PC-3 (cell line): ENCODE measurements around the gene MGAT5. TPM values are rescaled to one million over a fixed set of nuclear protein-coding genes. Genes with fewer than 3 reads are reported as not detected.

Source experiments
- ATAC-seq: fragments of 200-7000 bp; cut with Tn5 transposase; 2 replicates; pipeline ENCODE4 v1.9.1; 2020; ENCODE audit warnings: mild to moderate bottlenecking, moderate library complexity
- BruUV-seq: library from RNA; stranded (reverse); fragments of 400-500 nt; replicated peaks from 2 replicates; lab custom pipeline; 2021; lab: Mats Ljungman, UMichigan
- CTCF ChIA-PET: fragments of 300-600 bp; sonication (Branson Sonifier 250); formaldehyde crosslinking; loops from one replicate; lab custom pipeline; 2022; ENCODE audit warnings: antibody characterized with exemption; lab: Charles Lee
- POLR2A ChIA-PET: fragments of 300-600 bp; sonication (Branson Sonifier 250); formaldehyde crosslinking; loops from one replicate; lab custom pipeline; 2022; ENCODE audit warnings: antibody characterized with exemption; ENCODE audit not compliant: unreplicated experiment; lab: Charles Lee
- DNase-seq: peaks from one replicate; pipeline ENCODE4 v3.0.0-alpha.2; 2015
- H2AFZ ChIP-seq: fragments of 300-600 bp; sonication (generic); 2 replicates; pipeline ENCODE4 v1.6.0; 2016; ENCODE audit warnings: antibody characterized with exemption, low read length
- H3F3A ChIP-seq: fragments of 300-600 bp; sonication (generic); one replicate; pipeline ENCODE4 v1.6.0; 2017; ENCODE audit warnings: antibody characterized with exemption, low read length, control low read depth, mild to moderate bottlenecking; ENCODE audit not compliant: unreplicated experiment
- H3K27ac ChIP-seq: fragments of 300-600 bp; sonication (generic); 2 replicates; pipeline ENCODE4 v1.5.1; 2016; ENCODE audit warnings: mild to moderate bottlenecking, low read length
- H3K27me3 ChIP-seq: fragments of 300-600 bp; sonication (generic); 2 replicates; pipeline ENCODE4 v1.6.1; 2016; ENCODE audit warnings: low read length, mixed read lengths
- H3K36me3 ChIP-seq: fragments of 300-600 bp; sonication (generic); 2 replicates; pipeline ENCODE4 v1.6.1; 2016; ENCODE audit warnings: low read depth, mixed run types, low read length, mixed read lengths
- H3K4me1 ChIP-seq: fragments of 300-600 bp; sonication (generic); 2 replicates; pipeline ENCODE4 v1.5.1; 2016; ENCODE audit warnings: low read length; ENCODE audit not compliant: insufficient read depth
- H3K4me2 ChIP-seq: fragments of 300-600 bp; sonication (generic); 2 replicates; pipeline ENCODE4 v1.6.0; 2016; ENCODE audit warnings: low read length
- H3K4me3 ChIP-seq: fragments of 300-600 bp; sonication (generic); 2 replicates; pipeline ENCODE4 v1.5.1; 2016; ENCODE audit warnings: mild to moderate bottlenecking, low read length, mixed read lengths
- H3K79me2 ChIP-seq: fragments of 300-600 bp; sonication (generic); 2 replicates; pipeline ENCODE4 v1.6.1; 2017; ENCODE audit warnings: low read length, mixed read lengths
- H3K9ac ChIP-seq: fragments of 300-600 bp; sonication (generic); 2 replicates; pipeline ENCODE4 v1.6.0; 2016; ENCODE audit warnings: mild to moderate bottlenecking, low read length
- H3K9me2 ChIP-seq: fragments of 300-600 bp; sonication (generic); replicated peaks from 2 replicates; pipeline ENCODE4 v1.6.1; 2016; ENCODE audit warnings: mixed run types, low read length, mixed read lengths
- H3K9me3 ChIP-seq: fragments of 300-600 bp; sonication (generic); 2 replicates; pipeline ENCODE4 v1.6.1; 2016; ENCODE audit warnings: low read length, mixed read lengths
- H4K20me1 ChIP-seq: fragments of 300-600 bp; sonication (generic); 2 replicates; pipeline ENCODE4 v1.6.1; 2016; ENCODE audit warnings: low read length, mixed read lengths
- CTCF ChIP-seq: fragments of 300-600 bp; sonication (generic); conservative IDR thresholded peaks from 2 replicates; pipeline ENCODE4 v1.5.1; 2017; ENCODE audit warnings: antibody characterized with exemption, low read depth, mild to moderate bottlenecking, low read length
- EZH2 ChIP-seq: fragments of 300-600 bp; sonication (generic); IDR thresholded peaks from one replicate; pipeline ENCODE4 v1.6.1; 2017; ENCODE audit warnings: antibody characterized with exemption, mild to moderate bottlenecking, low read length; ENCODE audit not compliant: unreplicated experiment
- EZH2phosphoT487 ChIP-seq: fragments of 300-600 bp; sonication (generic); IDR thresholded peaks from 2 replicates; pipeline ENCODE4 v1.6.1; 2018; ENCODE audit warnings: mild to moderate bottlenecking, antibody characterized with exemption, low read length, borderline replicate concordance
- intact Hi-C: fragments of 100-400 bp; cut with micrococcal nuclease; formaldehyde crosslinking; loops from 2 replicates; pipeline ENCODE4 v1.9.0; 2023
- total RNA-seq: library from RNA; depleted of rRNA; stranded (reverse); fragments of >200 nt; gene quantifications from 2 replicates; pipeline ENCODE4 v1.2.3, GENCODE V29; 2014

Gene MGAT5
- total RNA-seq, 1 experiment from 2014 or later: 33.8 TPM

GRCh38 chr2:134217924-134218323 lies 35.9 kb upstream of the MGAT5 start:
- H3K9me2 ChIP-seq: no peaks in the 10 kb centered on the region
- intact Hi-C loops: no loop called here
- DNase-seq (no peak), ATAC-seq (no peak)
- peaks cover 13% of the 10 kb centered on the region for H3K4me1 ChIP-seq
- H3K4me3 ChIP-seq: no peak overlapping the region
- TF ChIP-seq EZH2phosphoT487 (no peak), CTCF (no peak), EZH2 (no peak)
- no peak overlapping the region for H2AFZ ChIP-seq
- H3K27ac ChIP-seq: no peak overlapping the region
- BruUV-seq: no TSS peak
- ChIA-PET CTCF (no interaction called here), POLR2A (no interaction called here)
- no peak overlapping the region for H3K4me2 ChIP-seq
- peaks cover 28% of the 10 kb centered on the region for H3K79me2 ChIP-seq
- H3F3A ChIP-seq: no peaks in the 10 kb centered on the region
- H3K9ac ChIP-seq: no peak overlapping the region
- H3K27me3 ChIP-seq: no peaks in the 10 kb centered on the region
- H3K9me3 ChIP-seq: no peaks in the 10 kb centered on the region
- no peaks in the 10 kb centered on the region for H4K20me1 ChIP-seq
- no peaks in the 10 kb centered on the region for H3K36me3 ChIP-seq

DNA sequence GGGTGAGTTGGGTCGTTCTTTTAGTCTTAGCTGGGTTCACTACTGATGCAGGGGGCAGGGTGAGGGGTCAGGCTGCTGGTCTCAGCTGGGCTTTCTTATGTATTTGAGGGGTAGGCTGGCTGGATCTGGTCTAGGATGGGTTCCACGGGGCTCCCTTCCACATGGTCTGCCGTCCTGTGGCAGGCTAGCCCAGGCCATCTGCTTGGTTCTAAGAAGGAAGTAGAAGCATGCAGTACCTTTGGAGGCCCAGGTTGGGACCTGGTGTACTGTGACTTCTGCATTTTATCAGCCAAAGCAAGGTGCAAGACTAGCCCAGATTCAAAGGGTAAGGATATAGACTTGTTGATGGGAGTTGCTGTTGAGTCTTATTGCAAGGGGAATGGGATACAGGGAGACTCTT lies 35.5 kb upstream of the MGAT5 start:
- DNase-seq: no peak
- ChIA-PET CTCF (no interaction called here), POLR2A (no interaction called here)
- Histone ChIP-seq H3K9me3 (no peaks in the 10 kb centered on the region), H3K4me2 (no peak overlapping the region), H3K79me2 (peaks cover 28% of the 10 kb centered on the region), H3K9ac (no peak overlapping the region), H3K27ac (no peak overlapping the region), H2AFZ (no peak overlapping the region), H3F3A (no peaks in the 10 kb centered on the region), H3K9me2 (no peaks in the 10 kb centered on the region), H3K36me3 (no peaks in the 10 kb centered on the region), H3K4me3 (no peak overlapping the region), H4K20me1 (no peaks in the 10 kb centered on the region), H3K27me3 (no peaks in the 10 kb centered on the region), H3K4me1 (peaks cover 13% of the 10 kb centered on the region)
- TF ChIP-seq EZH2: no peak
- TF ChIP-seq CTCF: no peak
- TF ChIP-seq EZH2phosphoT487: no peak
- no TSS peak for BruUV-seq
- ATAC-seq: no peak
- intact Hi-C loops: no loop called here

DNA sequence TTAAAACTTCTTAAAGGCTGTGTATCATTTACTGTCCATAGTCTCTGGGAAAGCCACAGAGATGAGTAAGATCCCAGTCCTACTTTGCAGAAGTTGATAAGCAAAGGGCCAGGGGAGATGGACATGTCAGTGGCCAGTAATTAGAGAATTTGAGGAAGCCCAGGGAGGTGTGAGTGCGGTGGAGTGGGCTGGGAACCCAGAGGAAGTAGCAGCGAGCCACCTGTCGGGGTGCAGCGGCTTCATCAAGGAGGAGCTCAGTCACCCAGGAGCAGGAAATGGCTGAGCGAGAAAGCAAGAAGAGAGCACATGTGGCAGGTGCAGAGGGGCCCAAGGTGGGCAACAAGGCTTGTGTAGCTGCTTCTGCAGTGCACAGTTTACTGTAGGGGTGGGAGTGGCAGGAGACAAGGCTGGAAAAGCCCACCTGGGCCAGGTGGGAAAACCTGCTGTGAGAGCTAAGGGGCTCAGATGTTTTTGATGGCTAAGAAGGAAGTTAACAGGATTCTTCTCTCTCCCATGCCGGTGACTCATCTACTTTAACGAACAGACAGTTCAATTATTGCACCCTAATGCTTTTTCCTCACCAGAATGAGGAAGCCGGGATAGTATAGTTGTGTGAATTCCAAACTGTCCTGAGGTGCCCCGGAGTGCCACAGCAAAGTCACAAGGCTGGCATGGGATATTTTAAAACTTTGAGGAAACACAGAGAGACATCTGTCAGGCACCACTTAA lies 34.8 kb upstream of the MGAT5 start:
- POLR2A ChIA-PET: no interaction called here
- Histone ChIP-seq H3K9ac (no peak overlapping the region), H3K36me3 (no peaks in the 10 kb centered on the region), H3K4me3 (no peak overlapping the region), H3K79me2 (peaks cover 28% of the 10 kb centered on the region), H3K27me3 (no peaks in the 10 kb centered on the region), H3K4me2 (no peak overlapping the region), H3K9me3 (no peaks in the 10 kb centered on the region), H4K20me1 (0 out of 2 replicates have a peak, but pooled peaks cover 3% of the 10 kb centered on the region), H3K27ac (no peak overlapping the region), H3F3A (no peaks in the 10 kb centered on the region), H2AFZ (no peak overlapping the region), H3K9me2 (no peaks in the 10 kb centered on the region), H3K4me1 (peaks cover 13% of the 10 kb centered on the region)
- no peak for ATAC-seq
- DNase-seq: no peak
- CTCF ChIA-PET: no interaction called here
- BruUV-seq: no TSS peak
- intact Hi-C loops: no loop called here
- TF ChIP-seq EZH2 (no peak), CTCF (no peak), EZH2phosphoT487 (no peak)
